Measurements from ENCODE around the gene PCDHA4. TPM values are rescaled to one million over a fixed set of nuclear protein-coding genes. Genes with fewer than 3 reads are reported as not detected.

The PCDHA4 gene
- total RNA-seq, 1 donor from 2014 or later: not detected

DNA sequence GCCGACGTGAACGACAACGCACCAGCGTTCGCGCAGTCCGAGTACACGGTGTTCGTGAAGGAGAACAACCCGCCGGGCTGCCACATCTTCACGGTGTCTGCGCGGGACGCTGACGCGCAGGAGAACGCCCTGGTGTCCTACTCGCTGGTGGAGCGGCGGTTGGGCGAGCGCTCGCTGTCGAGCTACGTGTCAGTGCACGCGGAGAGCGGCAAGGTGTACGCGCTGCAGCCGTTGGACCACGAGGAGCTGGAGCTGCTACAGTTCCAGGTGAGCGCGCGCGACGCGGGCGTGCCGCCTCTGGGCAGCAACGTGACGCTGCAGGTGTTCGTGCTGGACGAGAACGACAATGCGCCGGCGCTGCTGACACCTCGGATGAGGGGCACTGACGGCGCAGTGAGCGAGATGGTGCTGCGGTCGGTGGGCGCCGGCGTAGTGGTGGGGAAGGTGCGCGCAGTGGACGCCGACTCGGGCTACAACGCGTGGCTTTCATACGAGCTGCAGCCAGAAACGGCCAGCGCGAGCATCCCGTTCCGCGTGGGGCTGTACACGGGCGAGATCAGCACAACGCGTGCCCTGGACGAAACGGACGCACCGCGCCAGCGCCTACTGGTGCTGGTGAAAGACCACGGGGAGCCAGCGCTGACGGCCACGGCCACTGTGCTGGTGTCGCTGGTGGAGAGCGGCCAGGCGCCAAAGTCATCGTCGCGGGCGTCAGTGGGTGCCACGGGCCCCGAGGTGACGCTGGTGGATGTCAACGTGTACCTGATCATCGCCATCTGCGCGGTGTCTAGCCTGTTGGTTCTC lies 43.2 kb downstream of the PCDHA4 start:
- intact Hi-C loops (cut with micrococcal nuclease): loop anchor here (10.0 kb wide), 3 partner anchors 335 to 575 kb away; partner anchors contain the start of genes PCDHB16, PCDHB9 and PCDHGA11

DNA sequence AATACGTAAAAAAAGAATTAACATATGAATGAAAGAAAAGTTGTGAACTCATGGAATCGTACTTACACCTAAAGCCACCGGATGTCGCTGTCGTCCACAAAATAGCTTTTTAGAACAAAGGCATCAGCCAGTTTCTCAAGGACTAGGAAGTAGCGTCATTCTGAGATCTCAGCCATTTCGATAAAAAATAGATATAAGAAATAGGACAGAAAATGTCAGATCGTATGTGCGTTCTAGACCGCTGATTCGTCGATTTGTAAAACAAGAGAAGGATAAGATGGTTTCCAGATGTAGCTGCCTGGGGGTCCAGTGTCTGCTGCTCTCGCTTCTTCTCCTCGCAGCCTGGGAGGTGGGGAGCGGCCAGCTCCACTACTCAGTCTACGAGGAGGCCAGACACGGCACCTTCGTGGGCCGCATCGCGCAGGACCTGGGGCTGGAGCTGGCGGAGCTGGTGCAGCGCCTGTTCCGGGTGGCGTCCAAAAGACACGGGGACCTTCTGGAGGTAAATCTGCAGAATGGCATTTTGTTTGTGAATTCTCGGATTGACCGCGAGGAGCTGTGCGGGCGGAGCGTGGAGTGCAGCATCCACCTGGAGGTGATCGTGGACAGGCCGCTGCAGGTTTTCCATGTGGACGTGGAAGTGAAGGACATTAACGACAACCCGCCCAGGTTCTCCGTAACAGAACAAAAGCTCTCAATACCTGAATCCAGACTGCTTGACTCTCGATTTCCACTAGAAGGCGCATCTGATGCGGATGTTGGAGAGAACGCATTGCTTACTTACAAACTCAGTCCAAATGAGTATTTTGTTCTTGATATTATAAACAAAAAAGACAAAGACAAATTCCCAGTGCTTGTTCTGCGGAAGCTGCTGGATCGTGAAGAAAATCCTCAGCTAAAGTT lies 49.2 kb downstream of the PCDHA4 start, which contains the start of gene PCDHA10:
PCDHA10 (plus strand) TSS at position 126 of the 903 bp plus-strand sequence; CDS start at position 278, 152 bp downstream.
- intact Hi-C loops (cut with micrococcal nuclease): no loop called here

DNA sequence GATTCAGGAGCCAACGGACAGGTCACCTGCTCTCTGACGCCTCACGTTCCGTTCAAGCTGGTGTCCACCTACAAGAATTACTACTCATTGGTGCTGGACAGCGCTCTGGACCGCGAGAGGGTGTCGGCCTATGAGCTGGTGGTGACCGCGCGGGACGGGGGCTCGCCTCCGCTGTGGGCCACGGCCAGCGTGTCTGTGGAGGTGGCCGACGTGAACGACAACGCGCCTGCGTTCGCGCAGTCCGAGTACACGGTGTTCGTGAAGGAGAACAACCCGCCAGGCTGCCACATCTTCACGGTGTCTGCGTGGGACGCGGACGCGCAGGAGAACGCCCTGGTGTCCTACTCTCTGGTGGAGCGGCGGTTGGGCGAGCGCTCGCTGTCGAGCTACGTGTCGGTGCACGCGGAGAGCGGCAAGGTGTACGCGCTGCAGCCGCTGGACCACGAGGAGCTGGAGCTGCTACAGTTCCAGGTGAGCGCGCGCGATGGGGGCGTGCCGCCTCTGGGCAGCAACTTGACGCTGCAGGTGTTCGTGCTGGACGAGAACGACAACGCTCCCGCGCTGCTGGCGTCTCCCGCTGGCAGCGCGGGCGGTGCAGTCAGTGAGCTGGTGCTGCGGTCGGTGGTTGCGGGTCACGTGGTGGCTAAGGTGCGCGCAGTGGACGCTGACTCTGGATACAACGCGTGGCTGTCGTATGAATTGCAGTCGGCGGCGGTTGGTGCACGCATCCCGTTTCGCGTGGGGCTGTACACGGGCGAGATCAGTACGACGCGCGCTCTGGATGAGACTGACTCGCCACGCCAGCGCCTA lies 50.5 kb downstream of the PCDHA4 start:
- intact Hi-C loops (cut with micrococcal nuclease): no loop called here

DNA sequence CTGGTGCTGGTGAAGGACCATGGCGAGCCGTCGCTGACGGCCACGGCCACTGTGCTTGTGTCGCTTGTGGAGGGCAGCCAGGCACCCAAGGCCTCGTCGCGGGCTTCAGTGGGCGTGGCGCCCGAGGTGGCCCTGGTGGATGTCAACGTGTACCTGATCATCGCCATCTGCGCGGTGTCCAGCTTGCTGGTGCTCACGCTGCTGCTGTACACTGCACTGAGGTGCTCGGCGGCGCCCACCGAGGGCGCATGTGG lies 51.0 kb downstream of the PCDHA4 start:
- intact Hi-C loops (cut with micrococcal nuclease): no loop called here

DNA sequence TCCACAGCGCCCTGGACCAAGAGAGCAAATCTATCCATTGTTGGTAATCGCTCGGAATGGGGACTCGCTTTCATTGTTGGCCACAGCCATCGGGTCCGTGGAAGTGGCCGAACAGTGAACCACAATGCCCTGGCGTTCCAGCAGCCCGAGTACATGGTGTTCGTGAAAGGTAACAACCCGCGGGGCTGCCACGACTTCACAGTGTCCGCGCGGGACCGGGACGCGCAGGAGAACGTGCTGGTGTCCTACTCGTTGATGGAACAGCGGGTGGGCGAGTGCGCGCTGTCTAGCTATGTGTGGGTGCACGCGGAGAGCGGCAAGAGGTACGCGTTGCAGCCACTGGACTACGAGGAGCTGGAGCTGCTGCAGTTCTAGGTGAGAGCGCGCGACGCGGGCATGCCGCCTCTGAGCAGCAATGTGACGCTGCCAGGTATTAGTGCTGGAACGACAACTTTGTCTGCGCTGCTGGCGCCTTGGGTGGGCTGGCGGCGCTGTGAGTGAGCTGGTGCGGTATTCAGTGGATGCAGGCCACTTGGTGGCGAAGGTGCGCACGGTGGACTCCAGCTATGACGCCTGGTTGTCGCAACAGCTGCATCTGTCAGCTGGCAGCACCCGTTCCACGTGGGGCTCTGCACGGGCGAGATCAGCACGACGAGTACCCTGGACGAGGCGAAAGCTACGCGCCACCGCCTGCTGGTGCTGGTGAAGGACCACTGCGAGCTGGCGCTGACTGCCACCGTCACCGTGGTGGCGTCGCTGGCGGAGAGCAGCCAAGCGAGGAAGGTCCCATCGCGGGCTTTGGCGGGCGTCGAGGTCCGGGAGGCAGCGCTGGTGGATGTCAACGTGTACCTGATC lies 55.8 kb downstream of the PCDHA4 start:
- intact Hi-C loops (cut with micrococcal nuclease): loop anchor here (10.0 kb wide), 1 partner anchor 502 kb away; the partner anchor contains the start of gene PCDHGA5

Other genes starting within 250 kb of the PCDHA4 start
- 45.2 and 47.9 TPM in 2 replicates for gene SRA1, start 249.6 kb upstream of the PCDHA4 start, total RNA-seq
- 26.5 and 28.4 TPM in 2 replicates for gene APBB3, start 242.5 kb upstream of the PCDHA4 start, total RNA-seq
- 87.0 and 96.5 TPM in 2 replicates for gene SLC35A4, start 242.2 kb upstream of the PCDHA4 start, total RNA-seq
- gene CD14, start 173.9 kb upstream of the PCDHA4 start, total RNA-seq: 0.51 and 0.56 TPM in 2 replicates
- 25.6 and 28.6 TPM in 2 replicates for gene TMCO6, start 167.6 kb upstream of the PCDHA4 start, total RNA-seq
- 67.9 and 72.9 TPM in 2 replicates for gene NDUFA2, start 159.4 kb upstream of the PCDHA4 start, total RNA-seq
- gene IK, start 159.2 kb upstream of the PCDHA4 start, total RNA-seq: 117 and 120 TPM in 2 replicates
- gene WDR55, start 142.2 kb upstream of the PCDHA4 start, total RNA-seq: 33.0 and 35.7 TPM in 2 replicates
- 3.9 and 4.5 TPM in 2 replicates for gene DND1, start 133.5 kb upstream of the PCDHA4 start, total RNA-seq
- gene HARS1, start 115.7 kb upstream of the PCDHA4 start, total RNA-seq: 92.9 and 96.9 TPM in 2 replicates
- gene HARS2, start 115.6 kb upstream of the PCDHA4 start, total RNA-seq: 32.0 and 34.6 TPM in 2 replicates
- 62.0 and 63.3 TPM in 2 replicates for gene ZMAT2, start 106.6 kb upstream of the PCDHA4 start, total RNA-seq
- not detected in 2 replicates for gene PCDHA1, start 20.9 kb upstream of the PCDHA4 start, total RNA-seq
- gene PCDHA2, start 12.2 kb upstream of the PCDHA4 start, total RNA-seq: not detected in 2 replicates
- gene PCDHA3, start 6.0 kb upstream of the PCDHA4 start, total RNA-seq: not detected in 2 replicates
- gene PCDHA5, start 14.5 kb downstream of the PCDHA4 start, total RNA-seq: not detected in 2 replicates
- gene PCDHA6, start 20.9 kb downstream of the PCDHA4 start, total RNA-seq: not detected in 2 replicates
- not detected in 2 replicates for gene PCDHA7, start 27.2 kb downstream of the PCDHA4 start, total RNA-seq
- gene PCDHA8, start 34.1 kb downstream of the PCDHA4 start, total RNA-seq: not detected in 2 replicates
- gene PCDHA9, start 41.3 kb downstream of the PCDHA4 start, total RNA-seq: not detected in 2 replicates
- not detected in 2 replicates for gene PCDHA10, start 48.8 kb downstream of the PCDHA4 start, total RNA-seq
- not detected in 2 replicates for gene PCDHA11, start 61.9 kb downstream of the PCDHA4 start, total RNA-seq
- gene PCDHA12, start 68.2 kb downstream of the PCDHA4 start, total RNA-seq: not detected in 2 replicates
- not detected in 2 replicates for gene PCDHA13, start 75.1 kb downstream of the PCDHA4 start, total RNA-seq
- not detected in 2 replicates for gene PCDHAC1, start 119.2 kb downstream of the PCDHA4 start, total RNA-seq
- gene PCDHAC2, start 159.4 kb downstream of the PCDHA4 start, total RNA-seq: not detected in 2 replicates
- gene PCDHB1, start 244.3 kb downstream of the PCDHA4 start, total RNA-seq: not detected in 2 replicates